ENCODE measurements around the gene SPINT2.
"Not testable (repeated sequence)": the region's sequence is repeated elsewhere in the genome, so short reads cannot be mapped to it uniquely, and the experiment has no call there.

Gene SPINT2

DNA sequence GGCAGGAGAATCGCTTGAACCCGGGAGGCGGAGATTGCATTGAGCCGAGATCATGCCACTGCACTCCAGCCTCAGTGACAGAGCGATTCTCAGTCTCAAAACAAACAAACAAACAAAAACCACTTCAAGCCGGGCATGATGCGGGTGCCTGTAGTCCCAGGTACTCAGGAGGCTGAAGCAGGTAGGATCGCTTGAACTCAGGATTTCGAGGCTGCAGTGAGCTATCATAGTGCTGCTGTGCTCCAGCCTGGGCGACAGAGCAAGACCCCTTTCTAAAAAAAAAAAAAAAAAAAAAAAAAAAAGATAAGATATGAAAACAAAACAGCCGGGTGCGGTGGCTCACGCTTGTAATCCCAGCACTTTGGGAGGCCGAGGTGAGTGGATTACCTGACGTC is 21.1 kb upstream of the SPINT2 start:
- no peak for DNase-seq

DNA sequence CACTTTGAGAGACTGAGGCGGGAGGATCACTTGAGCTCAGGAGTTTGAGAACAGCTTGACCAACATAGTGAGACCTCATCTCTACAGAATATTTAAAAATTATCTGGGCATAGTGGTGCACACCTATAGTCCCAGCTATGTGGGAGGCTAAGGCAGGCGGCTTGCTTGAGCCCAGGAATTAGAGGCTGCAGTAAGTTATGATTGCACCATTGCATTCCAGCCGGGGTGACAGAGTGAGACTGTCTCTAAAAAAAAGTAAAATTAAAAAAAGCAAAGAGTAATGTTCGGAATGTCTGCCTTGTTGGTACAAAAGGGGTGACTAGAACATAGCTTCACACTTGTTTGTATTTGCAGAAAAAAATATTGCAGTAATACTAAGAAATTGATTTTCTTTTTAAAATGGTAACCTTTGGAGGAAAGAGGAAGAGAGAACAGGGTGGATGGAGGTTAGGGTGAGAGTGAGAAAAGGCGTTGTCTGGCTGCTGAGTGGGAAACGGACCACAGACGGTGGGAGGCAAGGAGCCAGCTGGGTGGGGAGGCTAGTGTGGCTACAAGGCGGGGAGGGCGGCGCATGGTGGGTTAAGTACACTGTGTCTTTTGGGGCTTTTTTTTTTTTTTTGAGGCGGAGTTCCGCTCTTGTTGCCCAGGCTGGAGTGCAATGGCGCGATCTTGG is 18.4 kb upstream of the SPINT2 start:
- no peak for DNase-seq

- no peak for DNase-seq
Observed at GRCh38 chr19:38247126-38247525, 17.2 kb upstream of the SPINT2 start.

- DNase-seq, result no peak
Observed at GRCh38 chr19:38247734-38248268, 16.6 kb upstream of the SPINT2 start.

GRCh38 chr19:38248421-38248820 is 16.0 kb upstream of the SPINT2 start:
- DNase-seq, result no peak

- no peak for DNase-seq
Observed at GRCh38 chr19:38250428-38250820, 13.9 kb upstream of the SPINT2 start.

DNA sequence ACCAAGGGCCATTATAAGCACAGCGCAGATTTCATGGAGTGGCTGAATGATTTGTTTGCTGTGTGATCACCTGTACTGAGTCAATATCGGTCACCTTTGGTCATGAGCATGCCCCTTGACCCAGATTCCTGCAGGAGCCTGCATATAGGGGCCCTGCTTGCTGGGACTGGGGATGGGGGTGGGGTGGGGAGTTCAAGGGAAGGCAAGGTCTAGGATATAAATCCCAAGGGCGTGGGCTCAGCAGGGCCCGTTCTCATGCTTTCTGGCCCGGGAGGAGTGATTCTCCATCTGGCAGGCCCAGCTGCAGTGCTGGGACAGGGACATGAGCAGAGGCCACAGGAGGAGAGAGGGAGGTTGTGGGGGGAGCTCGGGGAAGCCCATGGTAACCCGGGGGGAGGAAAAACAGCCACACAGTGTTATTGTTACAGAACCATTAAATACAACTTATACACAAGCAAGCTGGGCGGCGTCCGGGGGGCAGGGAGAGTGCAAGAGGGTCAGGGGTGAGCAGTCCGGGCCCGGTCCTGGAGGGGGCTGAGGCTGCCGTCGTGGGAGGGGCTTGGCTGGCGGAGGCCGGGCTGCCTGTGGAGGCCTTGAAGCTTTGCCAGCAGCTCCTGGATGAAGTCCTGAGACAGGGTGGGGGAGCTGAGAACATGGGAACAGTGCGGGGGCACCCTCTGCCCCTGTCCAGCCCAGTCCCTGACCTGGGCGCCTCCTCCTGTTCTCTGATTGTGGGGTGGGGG is 13.4 kb upstream of the SPINT2 start:
- DNase-seq, result no peak

GRCh38 chr19:38251564-38252051 is 12.8 kb upstream of the SPINT2 start:
- DNase-seq, result no peak

GRCh38 chr19:38252385-38252784 is 12.0 kb upstream of the SPINT2 start:
- DNase-seq, result no peak

DNA sequence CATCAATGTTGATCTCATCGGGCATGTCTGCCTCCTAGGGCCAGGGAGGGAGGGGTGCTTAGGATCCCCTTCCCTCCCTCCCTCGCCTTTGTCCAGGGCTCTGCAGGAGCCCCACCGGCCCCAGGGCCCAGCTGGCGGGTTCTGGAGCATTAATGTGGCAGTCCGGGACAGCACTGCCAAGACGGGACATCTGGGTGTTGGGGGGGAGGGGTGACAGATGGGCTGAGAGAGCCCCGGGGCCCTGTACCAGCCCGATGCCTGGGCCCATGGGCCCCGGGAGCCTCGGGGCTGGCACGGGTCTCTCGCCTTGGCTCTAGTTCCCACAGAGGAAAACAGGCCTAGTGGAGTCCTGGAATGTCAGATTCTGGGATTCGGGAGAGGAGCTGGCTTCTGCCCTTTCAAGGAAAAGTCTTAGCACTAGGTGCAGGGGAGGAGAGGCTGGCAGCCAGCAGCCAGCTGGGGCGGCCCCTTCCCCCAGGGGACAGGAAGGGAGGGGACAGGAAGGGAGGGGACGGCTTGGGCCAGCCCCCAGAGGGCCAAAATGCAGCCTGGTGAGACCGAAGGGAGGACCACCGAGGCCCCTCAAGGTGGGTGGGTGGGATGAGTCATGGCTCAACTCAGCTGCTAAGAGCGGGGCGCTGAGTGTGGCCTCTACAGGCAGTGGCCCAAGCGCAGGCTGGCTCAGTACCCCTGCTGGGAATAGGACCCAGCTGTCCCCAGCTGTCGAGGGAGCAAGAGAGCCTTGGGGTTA is 11.3 kb upstream of the SPINT2 start:
- DNase-seq, result no peak

GRCh38 chr19:38253788-38254187 is 10.6 kb upstream of the SPINT2 start:
- no peak for DNase-seq

DNA sequence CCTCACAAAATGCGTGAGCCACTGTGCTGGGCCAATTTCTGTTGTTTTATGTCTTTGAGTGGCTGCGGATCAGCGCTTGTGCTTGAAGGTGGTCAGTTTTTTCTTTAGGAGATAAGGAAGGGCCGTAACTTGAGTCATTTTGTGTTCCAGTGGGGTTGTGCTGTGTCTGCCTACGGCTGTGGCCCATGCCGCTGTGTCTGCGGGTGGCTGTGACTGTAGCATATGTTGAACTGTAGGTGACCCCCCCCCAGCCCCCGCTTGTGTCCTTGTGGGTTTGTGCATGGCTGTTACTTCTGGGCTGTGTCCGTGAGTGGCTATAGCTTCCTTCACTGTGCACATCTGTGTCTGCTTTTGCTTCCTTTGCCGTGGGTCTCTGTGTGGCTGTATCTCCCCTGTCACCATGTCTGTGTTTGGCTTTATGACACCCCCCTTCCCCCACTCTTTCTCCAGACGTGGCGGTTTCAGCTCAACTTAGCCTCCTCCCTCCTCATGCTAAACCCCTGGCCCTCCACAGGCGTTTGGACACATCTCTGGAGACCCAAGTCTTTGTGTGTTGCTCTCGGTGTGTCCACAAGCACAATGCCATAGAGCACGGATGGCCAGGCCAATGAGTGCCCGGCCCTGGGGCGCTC is 8.9 kb upstream of the SPINT2 start:
- no peak for DNase-seq

DNA sequence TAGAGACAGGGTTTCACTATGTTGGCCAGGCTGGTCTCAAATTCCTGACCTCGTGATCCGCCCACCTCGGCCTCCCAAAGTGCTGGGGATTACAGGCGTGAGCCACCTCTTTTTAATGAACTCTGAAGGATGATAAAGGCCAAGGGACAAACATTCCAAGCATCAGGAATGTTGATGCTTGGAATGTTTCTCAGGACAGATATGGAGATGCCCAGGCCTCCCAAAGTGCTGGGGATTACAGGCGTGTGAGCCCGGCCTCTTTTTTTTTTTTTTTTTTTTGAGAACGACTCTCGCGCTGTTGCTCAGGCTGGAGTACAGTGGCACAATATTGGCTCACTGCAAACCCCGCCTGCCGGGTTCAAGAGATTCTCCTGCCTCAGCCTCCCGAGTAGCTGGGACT is 2.4 kb upstream of the SPINT2 start:
- DNase-seq, result not testable (repeated sequence)

GRCh38 chr19:38262585-38263268 is 1.6 kb upstream of the SPINT2 start:
- no peak for DNase-seq

DNA sequence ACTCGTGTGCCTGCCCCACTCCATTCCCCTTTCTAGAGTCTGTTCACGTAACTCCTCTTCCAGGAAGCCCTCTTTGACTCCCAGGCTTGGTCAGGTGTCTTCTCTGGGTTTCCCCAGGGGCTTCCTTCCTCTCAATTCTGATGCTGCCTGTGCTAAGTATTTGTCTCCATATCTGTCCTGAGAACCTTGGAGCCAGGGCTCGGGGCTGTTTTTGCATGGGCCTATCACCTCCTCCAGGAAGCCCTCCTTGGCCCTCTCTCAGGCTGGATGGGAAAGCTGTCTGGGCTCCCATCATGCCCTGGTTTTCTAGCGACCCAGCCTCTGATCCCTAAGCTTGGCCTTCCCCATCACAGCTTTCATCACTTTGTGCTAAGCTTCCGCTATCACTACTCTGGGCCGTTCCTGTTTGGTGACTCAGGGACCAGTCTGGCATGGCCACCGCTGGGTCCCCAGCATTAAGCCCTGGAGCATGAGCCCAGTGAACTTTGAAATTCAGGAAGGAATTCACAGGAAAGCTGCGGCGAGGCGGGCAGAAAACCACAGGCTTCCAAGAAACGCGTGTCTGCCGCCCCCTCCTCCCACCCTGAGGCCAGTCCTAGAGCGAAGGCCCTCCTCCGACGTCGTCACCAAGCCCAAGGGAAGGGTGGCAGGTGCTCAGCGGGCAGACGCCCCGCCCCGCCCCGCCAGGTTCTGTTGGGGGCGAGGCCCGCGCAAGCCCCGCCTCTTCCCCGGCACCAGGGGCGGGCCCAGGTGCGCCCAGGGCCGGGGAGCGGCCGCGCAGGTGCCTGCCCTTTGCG is 486 bp upstream of the SPINT2 start:
- DNase-seq, result peak; percentile 65

DNA sequence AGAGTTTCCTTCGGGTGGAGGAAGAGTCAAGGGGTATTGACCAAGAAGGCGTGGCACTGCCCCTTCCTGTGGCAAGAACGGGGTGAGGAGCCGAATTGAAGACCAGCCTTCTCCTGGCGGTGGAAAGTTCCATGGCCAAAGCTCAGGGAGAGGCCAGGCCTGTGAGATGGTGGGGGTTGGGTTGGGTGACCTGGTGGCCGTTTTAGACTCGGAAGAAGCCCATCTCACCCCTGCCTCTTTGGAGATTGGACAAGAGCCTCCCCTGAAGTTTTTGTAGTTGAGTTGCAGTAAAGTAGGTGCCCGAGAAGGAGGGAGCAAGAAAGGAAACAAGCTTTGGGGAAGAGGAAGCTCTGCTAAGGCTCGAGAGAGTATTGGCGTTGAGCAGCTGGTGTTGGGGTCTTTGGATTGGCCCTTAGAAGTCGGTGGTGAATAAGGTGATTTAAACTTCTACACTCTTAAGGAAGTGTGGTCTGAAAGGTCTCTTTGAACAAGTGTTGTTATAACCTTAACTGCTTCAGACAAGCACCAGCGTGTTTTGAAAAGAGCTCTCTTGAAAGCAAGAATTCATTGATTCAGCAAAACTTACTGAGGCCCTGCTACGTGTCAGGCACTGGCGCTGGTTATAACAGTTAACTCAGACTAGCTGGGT is 964 bp downstream of the SPINT2 start:
- DNase-seq, result no peak

DNA sequence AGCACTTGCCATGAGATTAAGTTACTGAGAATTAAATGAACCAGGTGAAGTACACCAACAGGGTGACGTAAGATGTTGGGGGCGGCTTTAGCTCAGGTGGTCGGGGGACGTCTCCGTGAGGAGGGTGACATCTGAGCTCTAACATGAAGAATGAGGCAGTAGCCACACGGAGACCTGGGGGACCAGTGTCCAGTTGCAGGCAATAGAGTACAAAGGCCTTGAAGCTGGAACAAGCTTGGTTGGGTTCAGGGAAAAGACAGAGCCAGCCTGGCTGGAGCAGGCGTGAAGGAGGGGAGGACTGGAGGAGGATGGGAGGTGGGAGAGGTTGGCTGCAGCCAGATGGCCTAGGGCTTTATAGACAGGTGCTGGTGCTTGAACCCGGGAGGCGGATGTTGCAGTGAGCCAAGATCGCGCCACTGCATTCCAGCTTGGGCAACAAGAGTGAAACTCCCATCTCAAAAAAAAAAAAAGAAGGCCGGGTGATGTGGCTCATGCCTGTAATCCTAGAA is 1.6 kb downstream of the SPINT2 start:
- no peak for DNase-seq

- no peak for DNase-seq
Observed at GRCh38 chr19:38266981-38267597, 2.7 kb downstream of the SPINT2 start.

- DNase-seq, result no peak
Observed at GRCh38 chr19:38267761-38268483, 3.5 kb downstream of the SPINT2 start.

GRCh38 chr19:38268539-38268938 is 4.2 kb downstream of the SPINT2 start:
- DNase-seq, result no peak
